Small intestine (tissue), 7 donors: ENCODE results near the gene TMEM79. TPM values are rescaled to one million over a fixed set of nuclear protein-coding genes. Genes with fewer than 3 reads are reported as not detected.
A peak's percentile ranks its signal among the peaks of the same experiment; 100 is the strongest.

Experiments used
- DNase-seq, 2 donors: peaks; one replicate each; pipeline versions ENCODE4 v3.0.0 to v3.0.0-alpha.2; 2013
- FAIRE-seq: peaks from 2 replicates; lab custom pipeline; 2012; peaks lifted over from hg19 to GRCh38; lab: Jason Lieb, UNC
- H3K27ac ChIP-seq, 3 donors: one replicate each; pipeline ENCODE4 v1.5.1; 2013; ENCODE audit warnings: low read length in 2 of 3, mild to moderate bottlenecking in 2 of 3, control low read depth in 1 of 3, inconsistent platforms in 1 of 3, low read depth in 1 of 3, moderate library complexity in 1 of 3
- H3K27me3 ChIP-seq, 3 donors: one replicate each; pipeline ENCODE4 v1.6.1; 2013; ENCODE audit warnings: low read length in 3 of 3, inconsistent platforms in 1 of 3; ENCODE audit not compliant: control insufficient read depth in 3 of 3, insufficient read depth in 3 of 3
- H3K36me3 ChIP-seq, 3 donors: one replicate each; pipeline ENCODE4 v1.6.1; 2013; ENCODE audit warnings: low read length in 3 of 3, inconsistent platforms in 1 of 3, low read depth in 1 of 3, mild to moderate bottlenecking in 1 of 3, moderate library complexity in 1 of 3; ENCODE audit not compliant: control insufficient read depth in 3 of 3, insufficient read depth in 2 of 3
- H3K4me1 ChIP-seq, 3 donors: one replicate each; pipeline ENCODE4 v1.6.1; 2013; ENCODE audit warnings: low read length in 2 of 3, inconsistent platforms in 1 of 3, low read depth in 1 of 3, mild to moderate bottlenecking in 1 of 3, moderate library complexity in 1 of 3; ENCODE audit not compliant: control insufficient read depth in 3 of 3, insufficient read depth in 2 of 3
- H3K4me3 ChIP-seq, 3 donors: one replicate each; pipeline ENCODE4 v1.5.1; 2013; ENCODE audit warnings: low read length in 3 of 3, control low read depth in 1 of 3, inconsistent platforms in 1 of 3, low read depth in 1 of 3, mild to moderate bottlenecking in 1 of 3, moderate library complexity in 1 of 3
- H3K9me3 ChIP-seq, 2 donors: one replicate each; pipeline ENCODE4 v1.6.1; 2013; ENCODE audit warnings: low read depth in 1 of 2, low read length in 1 of 2; ENCODE audit not compliant: control insufficient read depth in 2 of 2, insufficient read depth in 1 of 2
- WGBS, 3 donors: extraction: QIAGEN DNeasy Blood & Tissue Kit; methylation state at CpG; one replicate each; pipeline ENCODE4 v1.1.7; 2013; 5-methylcytosine and 5-hydroxymethylcytosine counted together
- polyA plus RNA-seq, 4 donors: library from polyadenylated mRNA; stranded (reverse) in 3 of 4; unstranded in 1 of 4; fragments of 200-250 nt in 3 of 4; fragments of 120-200 nt in 1 of 4; gene quantifications; one replicate each; pipeline versions ENCODE4 v1.2.1 to v1.2.3, GENCODE V29; 2013
- donor health status: healthy with polysubstance abuse.
- donor health status: control.
- donor health status: control.
- donor health status: Bipolar disorder and iron deficiency.
- donor health status: healthy.

The TMEM79 gene
- polyA plus RNA-seq, 4 donors, result 2.2 to 8.3 (median 4.6) TPM

- H3K36me3 ChIP-seq, result peaks cover 29 to 80% (median 39%) of the 10 kb centered on the region in 3 donors
- WGBS, 3 donors, result 87 to 91% (median 90%) methylated on average over 11 to 13 of the region's 13 CpGs
- no peaks in the 10 kb centered on the region for H3K27me3 ChIP-seq
- H3K4me1 ChIP-seq, result no peaks in the 10 kb centered on the region
- DNase-seq, result no peak
- no peak overlapping the region for H3K27ac ChIP-seq
- H3K4me3 ChIP-seq, result no peak overlapping the region
- no peaks in the 10 kb centered on the region for H3K9me3 ChIP-seq
- no peak for FAIRE-seq
Observed at GRCh38 chr1:156266051-156266450, 18.1 kb upstream of the TMEM79 start.

- Histone ChIP-seq H3K36me3 (peaks cover 34 to 77% (median 37%) of the 10 kb centered on the region in 3 donors), H3K27me3 (no peaks in the 10 kb centered on the region), H3K4me1 (no peaks in the 10 kb centered on the region), H3K9me3 (no peaks in the 10 kb centered on the region), H3K27ac (no peak overlapping the region), H3K4me3 (no peak overlapping the region)
- WGBS, 3 donors, result 83 to 94% (median 92%) methylated on average over 4 of the region's 4 CpGs
- DNase-seq (no peak), FAIRE-seq (no peak)
Observed at GRCh38 chr1:156268336-156268735, 15.8 kb upstream of the TMEM79 start.

- 97% methylated on average over 3 of the region's 3 CpGs for WGBS, 3 donors
- no peaks in the 10 kb centered on the region for H3K27me3 ChIP-seq
- H3K9me3 ChIP-seq, result no peaks in the 10 kb centered on the region
- no peaks in the 10 kb centered on the region for H3K4me1 ChIP-seq
- peaks cover 40 to 81% (median 44%) of the 10 kb centered on the region in 3 donors for H3K36me3 ChIP-seq
- DNase-seq (no peak), FAIRE-seq (no peak)
- H3K27ac ChIP-seq, result no peak overlapping the region
- H3K4me3 ChIP-seq, result no peak overlapping the region
Observed at GRCh38 chr1:156270314-156270713, 13.8 kb upstream of the TMEM79 start.

GRCh38 chr1:156276532-156276931 is 7.6 kb upstream of the TMEM79 start:
- Histone ChIP-seq H3K36me3 (peaks cover 32 to 65% (median 40%) of the 10 kb centered on the region in 3 donors), H3K9me3 (no peaks in the 10 kb centered on the region), H3K4me3 (no peak overlapping the region), H3K4me1 (peaks cover 4 to 9% (median 5%) of the 10 kb centered on the region in 3 donors), H3K27ac (no peak overlapping the region), H3K27me3 (no peaks in the 10 kb centered on the region)
- no peak for FAIRE-seq
- no peak for DNase-seq

GRCh38 chr1:156276966-156277381 is 7.2 kb upstream of the TMEM79 start:
- H3K4me1 ChIP-seq, result peaks cover 4 to 13% (median 5%) of the 10 kb centered on the region in 3 donors
- peaks cover 32 to 63% (median 38%) of the 10 kb centered on the region in 3 donors for H3K36me3 ChIP-seq
- DNase-seq (no peak), FAIRE-seq (no peak)
- WGBS, 3 donors, result 63 to 83% (median 79%) methylated on average over 6 of the region's 6 CpGs
- no peaks in the 10 kb centered on the region for H3K9me3 ChIP-seq
- no peak overlapping the region for H3K27ac ChIP-seq
- H3K27me3 ChIP-seq, result no peaks in the 10 kb centered on the region
- no peak overlapping the region for H3K4me3 ChIP-seq

- Histone ChIP-seq H3K27me3 (no peaks in the 10 kb centered on the region), H3K36me3 (peaks cover 12 to 40% (median 25%) of the 10 kb centered on the region in 3 donors), H3K4me1 (peaks cover 4 to 31% (median 5%) of the 10 kb centered on the region in 3 donors), H3K4me3 (no peak overlapping the region), H3K27ac (no peak overlapping the region), H3K9me3 (no peaks in the 10 kb centered on the region)
- no peak for FAIRE-seq
- no peak for DNase-seq
- WGBS, 3 donors, result 88 to 95% (median 91%) methylated on average over 3 of the region's 3 CpGs
Observed at GRCh38 chr1:156279837-156280236, 4.3 kb upstream of the TMEM79 start.

GRCh38 chr1:156281281-156281680 is 2.8 kb upstream of the TMEM79 start:
- 12 to 19% (median 17%) methylated on average over 8 of the region's 8 CpGs for WGBS, 3 donors
- Histone ChIP-seq H3K27ac (peak overlapping the region in 1 of 3 donors; percentile 88), H3K4me1 (peaks cover 4 to 31% (median 5%) of the 10 kb centered on the region in 3 donors), H3K27me3 (no peaks in the 10 kb centered on the region), H3K9me3 (no peaks in the 10 kb centered on the region), H3K36me3 (peaks cover 2 to 42% (median 19%) of the 10 kb centered on the region in 3 donors), H3K4me3 (peak overlapping the region in 2 of 3 donors; percentile 78 to 89)
- FAIRE-seq, result no peak
- DNase-seq, result no peak

- WGBS, 3 donors, result 5 to 7% (median 6%) methylated on average over 21 to 22 of the region's 22 CpGs
- DNase-seq, result peak; percentile 86 to 88
Observed at GRCh38 chr1:156281693-156282478, 2.2 kb upstream of the TMEM79 start.

More at GRCh38 chr1:156281693-156282478, 2.2 kb upstream of the TMEM79 start:
- Histone ChIP-seq H3K9me3 (no peaks in the 10 kb centered on the region), H3K36me3 (peaks cover 0 to 41% (median 17%) of the 10 kb centered on the region in 3 donors), H3K27ac (peak overlapping the region; percentile 88 to 95 (median 91)), H3K27me3 (no peaks in the 10 kb centered on the region), H3K4me3 (peak overlapping the region; percentile 58 to 89 (median 78)), H3K4me1 (peaks cover 4 to 31% (median 5%) of the 10 kb centered on the region in 3 donors)
- no peak for FAIRE-seq
